ENCODE results near the gene INSL3. TPM values are rescaled to one million over a fixed set of nuclear protein-coding genes. Genes with fewer than 3 reads are reported as not detected.

Gene INSL3
- total and polyA plus RNA-seq, 2 of the 8 experiments (the other 6 are each of a cell fraction or from before 2014, with no cell fraction given), result 0.41 to 1.5 TPM

DNA sequence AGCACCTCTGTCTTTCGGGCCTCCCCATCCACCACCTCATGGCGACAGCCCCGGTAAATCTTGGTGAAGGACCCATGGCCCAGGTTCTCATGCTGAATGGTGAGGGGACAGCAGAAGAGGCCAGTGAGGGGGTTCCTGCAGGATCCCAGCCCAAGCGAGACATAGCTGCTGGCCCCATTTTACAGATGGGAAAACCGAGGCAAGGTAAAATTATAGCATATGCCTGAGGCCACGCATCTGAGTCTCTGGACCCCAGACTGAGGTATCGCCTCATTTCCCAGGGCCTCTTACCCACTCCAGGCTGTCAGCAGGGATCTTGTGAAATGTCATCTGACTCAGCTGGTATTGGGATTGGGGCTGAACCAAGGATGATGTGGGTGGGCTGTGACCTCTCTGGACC is 16.7 kb upstream of the INSL3 start:
- no peak overlapping the region for H3K27ac ChIP-seq (ENCODE audit: low read depth, low read length)
- H2BK12ac ChIP-seq (ENCODE audit: low read depth, low read length), result no peak overlapping the region
- H3K27me3 ChIP-seq (replicated peaks in 1 of 4; ENCODE audit: control insufficient read depth in 3 of 4, extremely low read depth in 1 of 4, insufficient read depth in 3 of 4, low read length in 3 of 4), result peaks cover 0 to 9% (median 2%) of the 10 kb centered on the region in 4 experiments; a peak in 3 of 7 replicates
- H2AK5ac ChIP-seq (ENCODE audit: low read depth, low read length), result no peak overlapping the region
- no peak overlapping the region for H2BK5ac ChIP-seq (ENCODE audit: low read depth, low read length)
- WGBS, 2 experiments (ENCODE audit: extremely low coverage in 1 of 2, insufficient coverage in 1 of 2, insufficient read length in 1 of 2, insufficient replicate concordance in 2 of 2, low coverage in 1 of 2, low lambda C conversion rate in 2 of 2, missing lambda C conversion rate in 1 of 2), result 83% methylated on average over 7 of the region's 7 CpGs; no CpG with 5 or more reads in 1 of the 2 experiments
- H3K79me2 ChIP-seq (ENCODE audit: control insufficient read depth in 1 of 2, insufficient read depth in 2 of 2, low read length in 2 of 2), result no peaks in the 10 kb centered on the region
- CTCF ChIA-PET (ENCODE audit: partially characterized antibody), result interaction anchor here (1.2 to 2.0 kb wide), 2 partner anchors 16 to 342 kb away, joined by 4 to 7 read pairs; no protein-coding TSS in a partner anchor
- H2AFZ ChIP-seq (ENCODE audit: low read length), result no peak overlapping the region
- peaks cover 0 to 15% (median 7%) of the 10 kb centered on the region in 4 experiments; a peak in 5 of 7 replicates for H3K4me1 ChIP-seq (replicated peaks in 1 of 4; ENCODE audit: control insufficient read depth in 3 of 4, insufficient read depth in 4 of 4, low read length in 3 of 4)
- H3K18ac ChIP-seq (ENCODE audit: extremely low read depth, low read length), result no peak overlapping the region
- H4K8ac ChIP-seq (ENCODE audit: extremely low read depth, insufficient read depth, low read length), result no peak overlapping the region
- no peak overlapping the region for H4K5ac ChIP-seq (ENCODE audit: insufficient read length, low read depth, low read length)
- no peak overlapping the region for H3K9ac ChIP-seq (replicated peaks in 1 of 4; ENCODE audit: extremely low read depth in 1 of 4, low read depth in 3 of 4, low read length in 3 of 4)
- no peak overlapping the region for H2BK15ac ChIP-seq (ENCODE audit: low read length)
- H3K4me2 ChIP-seq (ENCODE audit: insufficient read depth in 1 of 2, low read depth in 2 of 2, low read length in 2 of 2), result no peak overlapping the region
- no peak overlapping the region for H3K4me3 ChIP-seq (ENCODE audit: extremely low read depth in 1 of 4, insufficient read depth in 2 of 4, low read depth in 3 of 4, low read length in 4 of 4)
- FAIRE-seq (no peak), DNase-seq (ENCODE audit: low read depth in 1 of 2, low spot score in 2 of 2) (no peak)
- H3K23me2 ChIP-seq (ENCODE audit: low read depth, low read length), result peaks cover 12% of the 10 kb centered on the region
- no peak overlapping the region for H4K91ac ChIP-seq (replicated peaks; ENCODE audit: insufficient read length, low read length)
- no peak overlapping the region for H2BK20ac ChIP-seq (ENCODE audit: low read length)
- TF ChIP-seq SP2 (IDR thresholded peaks at IDR 0.05; ENCODE audit: low read length) (no peak), SIX5 (IDR thresholded peaks at IDR 0.05; ENCODE audit: low read depth, low read length) (no peak), BACH1 (IDR thresholded peaks at IDR 0.05; ENCODE audit: low read length) (no peak), EGR1 (IDR thresholded peaks at IDR 0.05; ENCODE audit: borderline replicate concordance, low read depth, low read length) (no peak), CHD1 (IDR thresholded peaks at IDR 0.05; ENCODE audit: low read depth, low read length) (no peak), PHF8 (conservative IDR thresholded peaks at IDR 0.05; ENCODE audit: low read depth, low read length) (no peak), SAP30 (IDR thresholded peaks at IDR 0.05; ENCODE audit: insufficient read depth, insufficient replicate concordance, low read length) (no peak), NANOG (IDR thresholded peaks at IDR 0.05; ENCODE audit: insufficient read depth, low read depth, low read length, poor library complexity, severe bottlenecking) (no peak), CBX5 (IDR thresholded peaks at IDR 0.05; ENCODE audit: low read depth, low read length) (no peak), GABPA (IDR thresholded peaks at IDR 0.05; ENCODE audit: borderline replicate concordance, insufficient read depth, low read length) (no peak)
- TF ChIP-seq, protein P1, sequence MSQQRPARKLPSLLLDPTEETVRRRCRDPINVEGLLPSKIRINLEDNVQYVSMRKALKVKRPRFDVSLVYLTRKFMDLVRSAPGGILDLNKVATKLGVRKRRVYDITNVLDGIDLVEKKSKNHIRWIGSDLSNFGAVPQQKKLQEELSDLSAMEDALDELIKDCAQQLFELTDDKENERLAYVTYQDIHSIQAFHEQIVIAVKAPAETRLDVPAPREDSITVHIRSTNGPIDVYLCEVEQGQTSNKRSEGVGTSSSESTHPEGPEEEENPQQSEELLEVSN (IDR thresholded peaks at IDR 0.05), result no peak
- POLR2A ChIA-PET (ENCODE audit: partially characterized antibody), result interaction anchor here (12.5 kb wide), 1 partner anchor 25 kb away, joined by 133 read pairs; the partner anchor contains the start of gene RPL18A
- H3K36me3 ChIP-seq (ENCODE audit: control insufficient read depth in 2 of 4, insufficient read depth in 4 of 4, low read length in 3 of 4), result no peaks in the 10 kb centered on the region
- no peak overlapping the region for H3K14ac ChIP-seq (ENCODE audit: insufficient read length)
- no peak overlapping the region for H3K56ac ChIP-seq (replicated peaks; ENCODE audit: insufficient read length, low read depth, low read length)
- H3K9me3 ChIP-seq (ENCODE audit: insufficient read depth in 2 of 2, low read depth in 1 of 2, low read length in 1 of 2), result no peaks in the 10 kb centered on the region
- H3K79me1 ChIP-seq (ENCODE audit: low read depth, low read length), result no peaks in the 10 kb centered on the region
- H3K4ac ChIP-seq (replicated peaks; ENCODE audit: insufficient read length, low read depth, low read length), result no peak overlapping the region
- H2BK120ac ChIP-seq (replicated peaks; ENCODE audit: low read depth, low read length), result no peak overlapping the region
- H3K23ac ChIP-seq (ENCODE audit: insufficient read length), result no peak overlapping the region
- peaks cover 0 to 5% of the 10 kb centered on the region in 2 experiments for H4K20me1 ChIP-seq (replicated peaks in 1 of 2; ENCODE audit: control insufficient read depth in 1 of 2, insufficient read depth in 2 of 2, low read length in 2 of 2)

Measured in H1 (cell line).